IMR-90 (cell line): ENCODE data around the gene LRFN2. TPM values are rescaled to one million over a fixed set of nuclear protein-coding genes. Genes with fewer than 3 reads are reported as not detected.

Experiments
- ATAC-seq: fragments of 200-7000 bp; cut with Tn5 transposase; 2 replicates; pipeline ENCODE4 v1.9.1; 2020; ENCODE audit warnings: low read depth, mild to moderate bottlenecking, moderate library complexity
- BruUV-seq: library from RNA; stranded (reverse); fragments of 400-500 nt; replicated peaks from 2 replicates; lab custom pipeline; 2021; lab: Mats Ljungman, UMichigan
- CTCF ChIA-PET: fragments of 300-600 bp; formaldehyde crosslinking; extraction: SDS; loops from one replicate; lab custom pipeline; 2021; ENCODE audit warnings: antibody characterized with exemption; lab: Yijun Ruan, JAX
- POLR2A ChIA-PET: fragments of 300-600 bp; sonication (Branson Sonifier 250); formaldehyde crosslinking; loops from one replicate; lab custom pipeline; 2022; ENCODE audit warnings: antibody characterized with exemption; ENCODE audit not compliant: unreplicated experiment; lab: Charles Lee
- DNase-seq: peaks from one replicate; pipeline ENCODE4 v3.0.0; 2013
- H2AFZ ChIP-seq: replicated peaks from 2 replicates; pipeline ENCODE3; 2013; ENCODE audit warnings: low read length, mild to moderate bottlenecking; ENCODE audit not compliant: poor library complexity
- H2AK5ac ChIP-seq: 2 replicates; pipeline ENCODE4 v1.6.1; 2013; ENCODE audit warnings: low read depth, low read length, inconsistent platforms
- H2AK9ac ChIP-seq: replicated peaks from 2 replicates; pipeline ENCODE3; 2013; ENCODE audit warnings: mild to moderate bottlenecking, low read depth, low read length, moderate library complexity; ENCODE audit not compliant: poor library complexity
- H2BK120ac ChIP-seq: 2 replicates; pipeline ENCODE4 v1.6.1; 2013; ENCODE audit warnings: low read depth, low read length, inconsistent platforms
- H2BK15ac ChIP-seq: 3 replicates; pipeline ENCODE4 v1.6.1; 2013; ENCODE audit warnings: low read depth, low read length, inconsistent platforms
- H2BK20ac ChIP-seq: 2 replicates; pipeline ENCODE4 v1.6.1; 2013; ENCODE audit warnings: low read depth, mild to moderate bottlenecking, inconsistent platforms, low read length, moderate library complexity
- H2BK5ac ChIP-seq: 2 replicates; pipeline ENCODE4 v1.6.1; 2013; ENCODE audit warnings: mild to moderate bottlenecking, low read depth, low read length, inconsistent platforms; ENCODE audit not compliant: poor library complexity, severe bottlenecking
- H3K14ac ChIP-seq: replicated peaks from 2 replicates; pipeline ENCODE4 v1.6.1; 2013; ENCODE audit warnings: low read depth, low read length, inconsistent platforms
- H3K18ac ChIP-seq: 2 replicates; pipeline ENCODE4 v1.6.1; 2013; ENCODE audit warnings: low read depth, low read length, control low read depth
- H3K23ac ChIP-seq: 2 replicates; pipeline ENCODE4 v1.6.1; 2013; ENCODE audit warnings: low read depth, low read length, inconsistent platforms
- H3K27ac ChIP-seq: 2 replicates; pipeline ENCODE4 v1.5.1; 2013; ENCODE audit warnings: mild to moderate bottlenecking, control low read depth, low read length; ENCODE audit not compliant: insufficient read depth
- H3K27me3 ChIP-seq: 2 replicates; pipeline ENCODE4 v1.6.1; 2013; ENCODE audit warnings: low read length; ENCODE audit not compliant: control insufficient read depth, insufficient read depth
- H3K36me3 ChIP-seq: 2 replicates; pipeline ENCODE4 v1.6.1; 2013; ENCODE audit warnings: low read length, mixed read lengths; ENCODE audit not compliant: control insufficient read depth, insufficient read depth
- H3K4ac ChIP-seq: 2 replicates; pipeline ENCODE4 v1.6.1; 2013; ENCODE audit warnings: low read depth, low read length, inconsistent platforms
- H3K4me1 ChIP-seq: 2 replicates; pipeline ENCODE4 v1.6.1; 2013; ENCODE audit warnings: low read length, mixed read lengths; ENCODE audit not compliant: control insufficient read depth, insufficient read depth
- H3K4me2 ChIP-seq: 2 replicates; pipeline ENCODE4 v1.6.1; 2013; ENCODE audit warnings: low read depth, mild to moderate bottlenecking, control low read depth, low read length, moderate library complexity
- H3K4me3 ChIP-seq: 2 replicates; pipeline ENCODE4 v1.5.1; 2013; ENCODE audit warnings: low read depth, mild to moderate bottlenecking, control low read depth, low read length, moderate library complexity; ENCODE audit not compliant: insufficient read depth
- H3K56ac ChIP-seq: 2 replicates; pipeline ENCODE4 v1.6.1; 2013; ENCODE audit warnings: low read length, inconsistent platforms; ENCODE audit not compliant: insufficient read depth; ENCODE audit errors: extremely low read depth
- H3K79me1 ChIP-seq, 2 experiments: 2 replicates each; pipeline ENCODE4 v1.6.1; 2013; ENCODE audit warnings: low read length in 2 of 2, inconsistent platforms in 1 of 2, low read depth in 1 of 2
- H3K9ac ChIP-seq: 2 replicates; pipeline ENCODE4 v1.6.1; 2013; ENCODE audit warnings: low read depth, low read length, control low read depth
- H3K9me1 ChIP-seq: 2 replicates; pipeline ENCODE4 v1.6.1; 2013; ENCODE audit warnings: low read length, inconsistent platforms; ENCODE audit not compliant: insufficient read depth
- H3K9me3 ChIP-seq: 2 replicates; pipeline ENCODE4 v1.6.1; 2013; ENCODE audit warnings: low read length; ENCODE audit not compliant: control insufficient read depth, insufficient read depth
- H4K20me1 ChIP-seq: 2 replicates; pipeline ENCODE4 v1.6.1; 2013; ENCODE audit warnings: low read length, inconsistent platforms; ENCODE audit not compliant: insufficient read depth
- H4K5ac ChIP-seq: 2 replicates; pipeline ENCODE4 v1.6.1; 2013; ENCODE audit warnings: mild to moderate bottlenecking, low read depth, low read length, control low read depth
- H4K8ac ChIP-seq, 2 experiments: 2 replicates each; pipeline ENCODE4 v1.6.1; 2013; ENCODE audit warnings: low read depth in 2 of 2, low read length in 2 of 2, control low read depth in 1 of 2, inconsistent platforms in 1 of 2
- H4K91ac ChIP-seq: 2 replicates; pipeline ENCODE4 v1.6.1; 2013; ENCODE audit warnings: low read depth, low read length, inconsistent platforms; ENCODE audit not compliant: insufficient read depth
- BHLHE40 ChIP-seq: fragments of 150-350 bp; IDR thresholded peaks from 2 replicates; pipeline ENCODE4 v1.6.1; 2016; ENCODE audit warnings: mild to moderate bottlenecking, low read depth, low read length
- CEBPB ChIP-seq: IDR thresholded peaks from 2 replicates; pipeline ENCODE4 v1.6.1; 2012; ENCODE audit warnings: low read depth, low read length, improper control_type of control experiment
- CHD1 ChIP-seq: IDR thresholded peaks from 2 replicates; pipeline ENCODE4 v1.6.1; 2012; ENCODE audit warnings: low read depth, low read length, improper control_type of control experiment
- FOS ChIP-seq: fragments of 150-350 bp; IDR thresholded peaks from 2 replicates; pipeline ENCODE4 v1.6.1; 2016; ENCODE audit warnings: low read depth, low read length
- MAFK ChIP-seq: IDR thresholded peaks from 2 replicates; pipeline ENCODE4 v1.6.1; 2012; ENCODE audit warnings: low read depth, low read length, improper control_type of control experiment
- MAZ ChIP-seq: IDR thresholded peaks from 2 replicates; pipeline ENCODE4 v1.6.1; 2012; ENCODE audit warnings: low read depth, mild to moderate bottlenecking, low read length, improper control_type of control experiment, moderate library complexity, borderline replicate concordance
- MXI1 ChIP-seq: IDR thresholded peaks from 2 replicates; pipeline ENCODE4 v1.6.1; 2012; ENCODE audit warnings: low read depth, mild to moderate bottlenecking, low read length, moderate library complexity, borderline replicate concordance
- NFE2L2 ChIP-seq: fragments of 150-350 bp; IDR thresholded peaks from 2 replicates; pipeline ENCODE4 v1.6.1; 2016; ENCODE audit warnings: low read depth, mild to moderate bottlenecking, low read length
- POLR2A ChIP-seq: IDR thresholded peaks from 2 replicates; pipeline ENCODE4 v1.6.1; 2012; ENCODE audit warnings: mild to moderate bottlenecking, low read depth, low read length
- RAD21 ChIP-seq: IDR thresholded peaks from 2 replicates; pipeline ENCODE4 v1.6.1; 2012; ENCODE audit warnings: low read length, improper control_type of control experiment
- RCOR1 ChIP-seq: IDR thresholded peaks from 2 replicates; pipeline ENCODE4 v1.6.1; 2012; ENCODE audit warnings: mild to moderate bottlenecking, low read length, improper control_type of control experiment; ENCODE audit not compliant: insufficient replicate concordance
- RFX5 ChIP-seq: IDR thresholded peaks from 2 replicates; pipeline ENCODE4 v1.8.0; 2012; ENCODE audit warnings: low read depth, mild to moderate bottlenecking, low read length, moderate library complexity
- SMC3 ChIP-seq: fragments of 150-350 bp; IDR thresholded peaks from 2 replicates; pipeline ENCODE4 v1.6.1; 2016; ENCODE audit warnings: low read depth, mild to moderate bottlenecking, antibody characterized with exemption, low read length, moderate library complexity
- WGBS, 2 experiments: methylation state at CpG; one replicate each; pipeline versions ENCODE4 v1.1.5 to v1.1.7; 2013; ENCODE audit warnings: missing lambda C conversion rate in 2 of 2; ENCODE audit not compliant: insufficient read length in 1 of 2; ENCODE audit errors: extremely low coverage in 2 of 2; 5-methylcytosine and 5-hydroxymethylcytosine counted together
- dilution Hi-C: fragments of 300-500 bp; cut with HindIII; formaldehyde crosslinking; loops from one replicate; pipeline ENCODE4 v1.14.3; 2018; ENCODE audit warnings: low sequenced_read_pairs; ENCODE audit not compliant: unreplicated experiment
- in situ Hi-C: fragments of 300-500 bp; cut with MboI; formaldehyde crosslinking; loops from 3 replicates; pipeline ENCODE4 v1.14.3; 2019; ENCODE audit warnings: low sequenced_read_pairs, inconsistent platforms, mixed read lengths
- intact Hi-C: fragments of 100-400 bp; cut with micrococcal nuclease; formaldehyde crosslinking; loops from 2 replicates; pipeline ENCODE4 v1.10.0; 2022
- polyA plus RNA-seq, 3 experiments: library from polyadenylated mRNA; depleted of rRNA; stranded (reverse); fragments of >200 nt; gene quantifications; 2 replicates each; pipeline ENCODE4 v1.2.3, GENCODE V29; 2012; ENCODE audit warnings: low replicate concordance in 1 of 3
- total RNA-seq: library from RNA; depleted of rRNA; stranded (reverse); fragments of >200 nt; gene quantifications from 2 replicates; pipeline ENCODE4 v1.2.3, GENCODE V29; 2012
- TF ChIP-seq, protein P1 (sequence below): conservative IDR thresholded peaks from 2 replicates; pipeline ENCODE4 v1.5.1; 2012; ENCODE audit warnings: mild to moderate bottlenecking, low read depth, low read length, improper control_type of control experiment
- TF ChIP-seq, protein P2 (sequence below): fragments of 150-350 bp; IDR thresholded peaks from 2 replicates; pipeline ENCODE4 v1.6.1; 2016; ENCODE audit warnings: low read depth, mild to moderate bottlenecking, low read length, moderate library complexity, borderline replicate concordance
- TF ChIP-seq, protein P3 (sequence below): fragments of 150-350 bp; IDR thresholded peaks from 2 replicates; pipeline ENCODE4 v1.6.1; 2017; ENCODE audit warnings: mild to moderate bottlenecking, antibody characterized with exemption, low read length, low read depth

Gene LRFN2
- total and polyA plus RNA-seq, 2 of the 4 experiments (the other 2 are of a cell fraction): not detected

DNA sequence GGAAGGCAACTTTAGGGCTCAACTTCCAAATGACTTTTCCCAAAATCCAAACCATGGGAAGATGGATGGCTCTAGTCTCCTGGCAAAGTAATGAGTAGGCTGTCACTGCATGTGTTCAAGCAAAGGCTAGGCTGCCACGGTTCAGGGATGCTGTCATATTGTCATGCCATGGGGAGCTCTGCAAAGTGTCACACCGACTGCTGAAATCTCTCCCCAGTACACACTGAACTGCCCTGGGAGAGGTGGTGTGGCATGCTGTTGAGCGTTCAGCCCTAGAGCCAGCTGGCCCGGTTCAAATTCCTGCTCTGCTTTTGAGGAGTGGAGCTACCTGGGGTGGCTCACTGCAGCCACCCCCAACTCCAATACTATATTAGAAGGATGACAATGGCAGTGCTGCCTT lies 115.9 kb downstream of the LRFN2 start:
- no peak overlapping the region for H2AFZ ChIP-seq
- H3K4me1 ChIP-seq: no peaks in the 10 kb centered on the region
- no peak for ATAC-seq
- ChIA-PET POLR2A (no interaction called here), CTCF (no interaction called here)
- H2AK9ac ChIP-seq: no peak overlapping the region
- H3K4me2 ChIP-seq: no peak overlapping the region
- no peak overlapping the region for H2BK5ac ChIP-seq
- no CpG with 5 or more reads among the region's 4 CpGs for WGBS, 2 experiments
- no peaks in the 10 kb centered on the region for H3K79me1 ChIP-seq
- no peaks in the 10 kb centered on the region for H4K20me1 ChIP-seq
- in situ Hi-C loops (no loop called here), dilution Hi-C loops (no loop called here), intact Hi-C loops (no loop called here)
- H4K91ac ChIP-seq: no peak overlapping the region
- no peaks in the 10 kb centered on the region for H3K9me1 ChIP-seq
- no peak overlapping the region for H4K5ac ChIP-seq
- no peak overlapping the region for H3K4ac ChIP-seq
- DNase-seq: no peak
- H2BK20ac ChIP-seq: no peak overlapping the region
- H3K9ac ChIP-seq: no peak overlapping the region
- no peak overlapping the region for H3K23ac ChIP-seq
- no peak overlapping the region for H2AK5ac ChIP-seq
- TF ChIP-seq SMC3 (no peak), CEBPB (no peak), BHLHE40 (no peak), FOS (no peak), RCOR1 (no peak), MAFK (no peak), MAZ (no peak), POLR2A (no peak), CHD1 (no peak), MXI1 (no peak), NFE2L2 (no peak), RFX5 (no peak), RAD21 (no peak)
- TF ChIP-seq, protein P1, sequence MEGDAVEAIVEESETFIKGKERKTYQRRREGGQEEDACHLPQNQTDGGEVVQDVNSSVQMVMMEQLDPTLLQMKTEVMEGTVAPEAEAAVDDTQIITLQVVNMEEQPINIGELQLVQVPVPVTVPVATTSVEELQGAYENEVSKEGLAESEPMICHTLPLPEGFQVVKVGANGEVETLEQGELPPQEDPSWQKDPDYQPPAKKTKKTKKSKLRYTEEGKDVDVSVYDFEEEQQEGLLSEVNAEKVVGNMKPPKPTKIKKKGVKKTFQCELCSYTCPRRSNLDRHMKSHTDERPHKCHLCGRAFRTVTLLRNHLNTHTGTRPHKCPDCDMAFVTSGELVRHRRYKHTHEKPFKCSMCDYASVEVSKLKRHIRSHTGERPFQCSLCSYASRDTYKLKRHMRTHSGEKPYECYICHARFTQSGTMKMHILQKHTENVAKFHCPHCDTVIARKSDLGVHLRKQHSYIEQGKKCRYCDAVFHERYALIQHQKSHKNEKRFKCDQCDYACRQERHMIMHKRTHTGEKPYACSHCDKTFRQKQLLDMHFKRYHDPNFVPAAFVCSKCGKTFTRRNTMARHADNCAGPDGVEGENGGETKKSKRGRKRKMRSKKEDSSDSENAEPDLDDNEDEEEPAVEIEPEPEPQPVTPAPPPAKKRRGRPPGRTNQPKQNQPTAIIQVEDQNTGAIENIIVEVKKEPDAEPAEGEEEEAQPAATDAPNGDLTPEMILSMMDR: no peak
- TF ChIP-seq, protein P2, sequence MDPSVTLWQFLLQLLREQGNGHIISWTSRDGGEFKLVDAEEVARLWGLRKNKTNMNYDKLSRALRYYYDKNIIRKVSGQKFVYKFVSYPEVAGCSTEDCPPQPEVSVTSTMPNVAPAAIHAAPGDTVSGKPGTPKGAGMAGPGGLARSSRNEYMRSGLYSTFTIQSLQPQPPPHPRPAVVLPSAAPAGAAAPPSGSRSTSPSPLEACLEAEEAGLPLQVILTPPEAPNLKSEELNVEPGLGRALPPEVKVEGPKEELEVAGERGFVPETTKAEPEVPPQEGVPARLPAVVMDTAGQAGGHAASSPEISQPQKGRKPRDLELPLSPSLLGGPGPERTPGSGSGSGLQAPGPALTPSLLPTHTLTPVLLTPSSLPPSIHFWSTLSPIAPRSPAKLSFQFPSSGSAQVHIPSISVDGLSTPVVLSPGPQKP: no peak
- TF ChIP-seq, protein P3, sequence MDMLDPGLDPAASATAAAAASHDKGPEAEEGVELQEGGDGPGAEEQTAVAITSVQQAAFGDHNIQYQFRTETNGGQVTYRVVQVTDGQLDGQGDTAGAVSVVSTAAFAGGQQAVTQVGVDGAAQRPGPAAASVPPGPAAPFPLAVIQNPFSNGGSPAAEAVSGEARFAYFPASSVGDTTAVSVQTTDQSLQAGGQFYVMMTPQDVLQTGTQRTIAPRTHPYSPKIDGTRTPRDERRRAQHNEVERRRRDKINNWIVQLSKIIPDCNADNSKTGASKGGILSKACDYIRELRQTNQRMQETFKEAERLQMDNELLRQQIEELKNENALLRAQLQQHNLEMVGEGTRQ: no peak
- no peak overlapping the region for H3K27ac ChIP-seq
- no peaks in the 10 kb centered on the region for H3K9me3 ChIP-seq
- no peaks in the 10 kb centered on the region for H3K27me3 ChIP-seq
- H3K56ac ChIP-seq: no peak overlapping the region
- H3K18ac ChIP-seq: no peak overlapping the region
- H3K14ac ChIP-seq: no peak overlapping the region
- H2BK15ac ChIP-seq: no peak overlapping the region
- no peak overlapping the region for H2BK120ac ChIP-seq
- H4K8ac ChIP-seq: no peak overlapping the region
- no peaks in the 10 kb centered on the region for H3K36me3 ChIP-seq
- H3K4me3 ChIP-seq: no peak overlapping the region
- BruUV-seq: no TSS peak
